ENCODE measurements around the gene MAPK6.

Gene MAPK6

GRCh38 chr15:52056001-52056400, 37.0 kb downstream of the MAPK6 start (continued):
- TF ChIP-seq ZNF792 (tag by site-specific recombination; IDR thresholded peaks at IDR 0.05) (no peak), REST (tag by site-specific recombination; IDR thresholded peaks at IDR 0.05) (no peak), ZNF529 (tag by site-specific recombination; IDR thresholded peaks at IDR 0.05; ENCODE audit: insufficient replicate concordance) (no peak), ZNF639 (tag by site-specific recombination; IDR thresholded peaks at IDR 0.05) (no peak)

- Histone ChIP-seq H3K4me1 (ENCODE audit: control insufficient read depth, insufficient read depth, low read length) (no peaks in the 10 kb centered on the region), H3K4me3 (ENCODE audit: low read depth, low read length) (no peak overlapping the region), H3K27ac (ENCODE audit: extremely low read depth, low read depth, low read length) (no peak overlapping the region), H3K9me3 (ENCODE audit: control insufficient read depth, insufficient read depth, low read depth, low read length) (no peaks in the 10 kb centered on the region), H3K36me3 (ENCODE audit: control insufficient read depth in 2 of 2, insufficient read depth in 1 of 2, low read length in 2 of 2) (peaks cover 11 to 45% of the 10 kb centered on the region in 2 experiments)
- ChIA-PET CTCF (no interaction called here), POLR2A (no interaction called here)
- no peak for TF ChIP-seq PATZ1 (tag by site-specific recombination; IDR thresholded peaks at IDR 0.05)
- no peak for TF ChIP-seq BCL6B (tag by site-specific recombination; IDR thresholded peaks at IDR 0.05)
- TF ChIP-seq ZNF157 (tag by site-specific recombination; IDR thresholded peaks at IDR 0.05): no peak
- TF ChIP-seq ZFP37 (tag by site-specific recombination; IDR thresholded peaks at IDR 0.05): no peak
- no peak for TF ChIP-seq KLF1 (tag by site-specific recombination; IDR thresholded peaks at IDR 0.05)
- TF ChIP-seq ZBTB1 (tag by site-specific recombination; IDR thresholded peaks at IDR 0.05): no peak
- TF ChIP-seq SP7 (tag by site-specific recombination; IDR thresholded peaks at IDR 0.05): no peak
- TF ChIP-seq ZBTB49 (tag by site-specific recombination; IDR thresholded peaks at IDR 0.05; ENCODE audit: low read depth): no peak
- no peak for TF ChIP-seq KLF8 (tag by site-specific recombination; IDR thresholded peaks at IDR 0.05)
- TF ChIP-seq PRDM6 (tag by site-specific recombination; IDR thresholded peaks at IDR 0.05): no peak
- no peak for TF ChIP-seq ZBTB20 (tag by site-specific recombination; IDR thresholded peaks at IDR 0.05)
- TF ChIP-seq ZBTB11 (tag by site-specific recombination; conservative IDR thresholded peaks at IDR 0.05; ENCODE audit: low read depth): no peak
- TF ChIP-seq ZBTB21 (tag by site-specific recombination; IDR thresholded peaks at IDR 0.05): no peak
- TF ChIP-seq ZNF837 (tag by site-specific recombination; IDR thresholded peaks at IDR 0.05): no peak
- TF ChIP-seq GLIS2 (tag by site-specific recombination; IDR thresholded peaks at IDR 0.05): no peak
- TF ChIP-seq ZBTB8A (tag by site-specific recombination; IDR thresholded peaks at IDR 0.05): no peak
- no peak for TF ChIP-seq ZNF561 (tag by site-specific recombination; IDR thresholded peaks at IDR 0.05; ENCODE audit: borderline replicate concordance)
These were observed 37.5 kb downstream of the MAPK6 start for GRCh38 chr15:52056496-52056895.
